ENCODE data around the gene PRKN.

The PRKN gene

GRCh38 chr6:162245830-162246420 is 481.6 kb downstream of the PRKN start:
- no peak for TF ChIP-seq CTCF (IDR thresholded peaks at IDR 0.05)

GRCh38 chr6:162244031-162244430 is 483.5 kb downstream of the PRKN start:
- no peak for TF ChIP-seq CTCF (IDR thresholded peaks at IDR 0.05)

GRCh38 chr6:162242915-162243314 is 484.7 kb downstream of the PRKN start:
- no peak for TF ChIP-seq CTCF (IDR thresholded peaks at IDR 0.05)

- no peak for TF ChIP-seq CTCF (IDR thresholded peaks at IDR 0.05)
Measured at GRCh38 chr6:162239330-162239729, 488.2 kb downstream of the PRKN start.

GRCh38 chr6:162238675-162239074 is 488.9 kb downstream of the PRKN start:
- TF ChIP-seq CTCF (IDR thresholded peaks at IDR 0.05), result no peak

GRCh38 chr6:162237331-162237730 is 490.2 kb downstream of the PRKN start:
- TF ChIP-seq CTCF (IDR thresholded peaks at IDR 0.05), result no peak

GRCh38 chr6:162234631-162235030 is 492.9 kb downstream of the PRKN start:
- no peak for TF ChIP-seq CTCF (IDR thresholded peaks at IDR 0.05)

- TF ChIP-seq CTCF (IDR thresholded peaks at IDR 0.05), result no peak
Measured at GRCh38 chr6:162230147-162230752, 497.3 kb downstream of the PRKN start.

Measured in LNCAP (cell line).